LNCAP (cell line): ENCODE results near the gene CYB5B.

ENCODE experiments used
- CTCF ChIP-seq: fragments of 450-650 bp; IDR thresholded peaks from 2 replicates; pipeline ENCODE4 v1.5.1; 2017; ENCODE audit warnings: mild to moderate bottlenecking

CYB5B gene

GRCh38 chr16:69497876-69498596 is 73.6 kb downstream of the CYB5B start:
- no peak for TF ChIP-seq CTCF

- TF ChIP-seq CTCF = no peak
Observed at GRCh38 chr16:69498926-69499325, 74.5 kb downstream of the CYB5B start.

- no peak for TF ChIP-seq CTCF
Observed at GRCh38 chr16:69499541-69500230, 75.3 kb downstream of the CYB5B start.

- no peak for TF ChIP-seq CTCF
Observed at GRCh38 chr16:69500496-69500895, 76.1 kb downstream of the CYB5B start.

GRCh38 chr16:69501956-69502745 is 77.7 kb downstream of the CYB5B start:
- no peak for TF ChIP-seq CTCF

GRCh38 chr16:69503244-69503643 is 78.8 kb downstream of the CYB5B start:
- no peak for TF ChIP-seq CTCF

- TF ChIP-seq CTCF = no peak
Observed at GRCh38 chr16:69508033-69508755, 83.8 kb downstream of the CYB5B start.
